Measurements from ENCODE around the gene LRRC42.

LRRC42 gene

DNA sequence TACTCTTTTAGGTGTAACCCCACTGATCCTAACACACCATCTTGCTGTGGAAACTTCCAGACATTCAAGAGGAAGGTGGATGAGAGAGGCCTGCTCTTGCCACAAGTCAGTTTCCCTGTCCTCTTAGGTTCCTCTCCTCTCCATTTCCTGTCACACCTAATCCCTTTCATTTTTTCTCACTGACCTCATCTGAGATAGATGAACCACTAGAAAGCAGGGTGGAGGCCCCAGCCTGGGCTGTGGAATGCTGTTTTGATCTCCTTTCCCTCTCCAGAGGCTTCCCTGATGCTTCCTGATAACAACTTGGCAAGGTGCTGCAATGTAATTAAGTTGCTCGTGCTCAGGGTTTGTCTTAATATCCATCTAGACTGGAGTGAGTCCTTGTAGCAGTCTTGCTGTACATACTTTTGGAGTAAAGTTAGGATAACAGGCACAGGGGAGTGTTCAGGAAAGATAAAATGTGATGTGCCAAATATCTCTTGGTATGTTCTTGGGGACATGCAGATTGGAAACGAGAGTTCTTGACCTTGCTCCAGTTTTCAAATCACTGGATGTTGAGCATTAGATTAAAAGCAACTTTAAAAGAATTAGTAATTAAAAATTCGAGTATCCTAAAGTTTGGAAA, 11.2 kb downstream of the LRRC42 start:
- no peak overlapping the region for H3K4me3 ChIP-seq (replicated peaks; ENCODE audit: low read depth, low read length)
- no peak for TF ChIP-seq CTCF (IDR thresholded peaks at IDR 0.05; ENCODE audit: low read length, missing control alignments)
- peak; percentile 29 for DNase-seq (ENCODE audit: low read depth)

DNA sequence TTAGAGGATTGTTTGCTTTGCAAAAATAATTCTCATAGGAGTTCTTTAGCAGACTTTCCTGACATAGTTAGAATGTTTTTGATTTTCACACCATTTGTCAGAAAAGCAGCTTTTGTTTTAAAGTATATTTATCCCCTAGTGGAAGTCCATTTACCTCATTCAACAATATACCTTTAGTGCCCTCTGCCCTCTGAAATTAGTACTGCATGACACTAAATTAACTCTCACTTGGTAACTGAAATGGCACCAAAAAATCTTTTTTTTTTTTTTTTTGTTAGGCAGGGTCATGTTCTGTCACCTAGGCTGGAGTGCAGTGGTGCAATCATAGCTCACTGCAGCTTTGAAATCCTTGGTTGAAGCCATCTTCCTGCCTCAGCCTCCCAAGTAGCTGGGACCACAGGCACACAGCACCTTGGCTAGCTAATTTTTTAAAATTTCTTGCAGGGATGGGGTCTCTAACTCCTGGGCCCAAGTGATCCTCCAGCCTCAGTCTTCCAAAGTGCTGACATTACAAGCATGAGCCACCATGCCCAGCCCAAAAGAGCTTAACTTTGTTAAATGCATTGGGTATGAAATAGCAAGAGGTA, 13.6 kb downstream of the LRRC42 start:
- TF ChIP-seq CTCF (IDR thresholded peaks at IDR 0.05; ENCODE audit: low read length, missing control alignments) = peak; percentile 50
- no peak overlapping the region for H3K4me3 ChIP-seq (replicated peaks; ENCODE audit: low read depth, low read length)
- peak; percentile 45 for DNase-seq (ENCODE audit: low read depth)

DNA sequence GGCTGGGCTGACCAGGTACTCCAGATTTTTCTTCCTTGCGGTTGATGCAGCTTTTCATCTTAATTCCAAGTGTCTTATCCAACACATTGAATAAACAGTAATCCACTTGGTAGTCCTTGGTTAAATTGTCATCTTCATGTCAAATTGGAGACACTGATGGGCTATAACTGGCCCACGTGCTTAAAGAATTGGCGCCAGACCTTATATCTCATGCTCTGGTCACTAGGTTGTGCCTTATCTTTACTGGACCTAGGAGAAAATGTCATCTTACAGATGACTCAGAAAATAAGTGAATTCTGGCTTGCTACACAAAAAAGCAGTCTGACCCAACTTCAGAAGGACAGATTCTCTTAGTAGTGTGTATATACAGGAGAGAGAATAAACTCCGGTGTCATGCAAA, 16.2 kb downstream of the LRRC42 start:
- no peak for TF ChIP-seq CTCF (IDR thresholded peaks at IDR 0.05; ENCODE audit: low read length, missing control alignments)
- H3K4me3 ChIP-seq (replicated peaks; ENCODE audit: low read depth, low read length) = no peak overlapping the region
- no peak for DNase-seq (ENCODE audit: low read depth)

DNA sequence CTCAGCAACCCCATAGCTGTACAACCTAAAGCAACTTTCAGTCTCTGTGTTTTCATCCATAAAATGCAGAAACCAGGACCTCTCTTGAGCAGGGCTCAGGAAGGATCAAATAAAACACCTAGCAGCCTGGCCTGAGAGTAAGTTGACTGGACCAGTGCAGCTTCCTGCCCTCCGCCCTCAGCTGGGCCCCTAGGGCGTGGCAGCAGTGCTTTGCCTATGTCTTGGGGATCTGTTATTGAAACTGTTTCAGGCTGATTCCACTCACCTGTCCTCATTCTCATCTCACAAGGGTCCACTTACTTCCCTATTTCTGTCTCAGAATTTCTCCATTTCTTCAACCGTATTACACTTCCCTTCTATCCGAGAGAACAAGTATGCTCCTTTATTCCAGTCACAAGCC, 17.3 kb downstream of the LRRC42 start:
- no peak for TF ChIP-seq CTCF (IDR thresholded peaks at IDR 0.05; ENCODE audit: low read length, missing control alignments)
- DNase-seq (ENCODE audit: low read depth) = no peak
- H3K4me3 ChIP-seq (replicated peaks; ENCODE audit: low read depth, low read length) = no peak overlapping the region

GRCh38 chr1:53964109-53964508, 18.0 kb downstream of the LRRC42 start:
- DNase-seq (ENCODE audit: low read depth) = peak; percentile 27
- no peak overlapping the region for H3K4me3 ChIP-seq (replicated peaks; ENCODE audit: low read depth, low read length)
- no peak for TF ChIP-seq CTCF (IDR thresholded peaks at IDR 0.05; ENCODE audit: low read length, missing control alignments)

- DNase-seq (ENCODE audit: low read depth) = no peak
Observed at GRCh38 chr1:53966794-53967193, 20.6 kb downstream of the LRRC42 start.

More at GRCh38 chr1:53966794-53967193, 20.6 kb downstream of the LRRC42 start:
- TF ChIP-seq CTCF (IDR thresholded peaks at IDR 0.05; ENCODE audit: low read length, missing control alignments) = no peak
- H3K4me3 ChIP-seq (replicated peaks; ENCODE audit: low read depth, low read length) = no peak overlapping the region

Data from fibroblast of pulmonary artery (primary cell).